SU-DHL-6 (cell line): ENCODE results near the gene ZNF593.

Experiments used
- CTCF ChIP-seq: fragments of 200-600 bp; sonication (generic); IDR thresholded peaks from one replicate; pipeline ENCODE4 v1.5.1; 2017; ENCODE audit warnings: antibody characterized with exemption, mild to moderate bottlenecking, low read length, moderate library complexity; ENCODE audit not compliant: insufficient read depth, poor library complexity, severe bottlenecking
- EZH2phosphoT487 ChIP-seq: fragments of 200-600 bp; sonication (generic), shearing (Covaris generic); conservative IDR thresholded peaks from 2 replicates; pipeline ENCODE4 v1.6.1; 2018; ENCODE audit warnings: mild to moderate bottlenecking, antibody characterized with exemption, low read length, moderate library complexity, mixed read lengths

DNA sequence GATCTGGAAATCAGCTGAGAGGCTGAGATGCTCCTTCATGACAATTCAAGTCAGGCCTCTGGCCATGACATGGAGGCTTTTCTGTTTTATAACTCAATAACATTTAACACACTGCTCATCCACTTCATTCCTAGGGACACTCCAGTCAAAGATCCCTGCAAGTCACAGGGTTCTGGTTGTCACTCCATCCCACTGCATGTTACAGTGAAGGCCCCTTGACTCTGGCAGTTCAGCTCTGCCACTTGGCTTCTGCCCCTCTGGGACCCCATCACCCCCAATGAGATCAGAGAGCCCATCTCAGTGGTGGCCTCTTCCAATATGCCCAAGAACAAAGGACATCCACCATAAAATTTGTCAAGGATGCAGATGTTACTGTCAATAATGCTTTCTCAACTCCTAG, 20.8 kb upstream of the ZNF593 start:
- TF ChIP-seq CTCF (no peak), EZH2phosphoT487 (no peak)
